Muscle of arm (tissue), 14 donors: ENCODE data around the gene EBPL. TPM values are rescaled to one million over a fixed set of nuclear protein-coding genes. Genes with fewer than 3 reads are reported as not detected.
"Not testable (repeated sequence)": the region's sequence is repeated elsewhere in the genome, so short reads cannot be mapped to it uniquely, and the experiment has no call there.

Source experiments
- DNase-seq: peaks from one replicate; pipeline ENCODE4 v3.0.0-alpha.2; 2013
- long read RNA-seq, 11 donors: transcript quantifications; one replicate each; lab custom pipeline, GENCODE V29; 2026
- polyA plus RNA-seq, 12 donors: library from polyadenylated mRNA; unstranded; fragments of 120-200 nt; gene quantifications; one replicate each; pipeline ENCODE4 v1.2.1, GENCODE V29; 2013; ENCODE audit not compliant: insufficient read length in 12 of 12

The EBPL gene
- polyA plus RNA-seq: 10 to 100 TPM in 11 of 12 donors, not detected in 1; 19.7 to 39.6 (median 25.8) TPM
- long read RNA-seq, donor 1, transcript EBPL-201 (4 exons, 914 nt): major isoform, 43 of 80 reads
- long read RNA-seq, donor 1, transcript EBPL-206 (3 exons, 810 nt): minor isoform, 13 of 80 reads
- long read RNA-seq, donor 1, transcript EBPL-203 (2 exons, 579 nt): minor isoform, 15 of 80 reads
- long read RNA-seq, donor 1, partial matches to known transcripts: 7 of 80 reads
- long read RNA-seq, donor 1, other reads (novel, unspliced or antisense): 0 of 80 reads
- long read RNA-seq, donor 2, transcript EBPL-201 (4 exons, 914 nt): major isoform, 12 of 37 reads
- long read RNA-seq, donor 2, transcript EBPL-206 (3 exons, 810 nt): minor isoform, 10 of 37 reads
- long read RNA-seq, donor 2, transcript EBPL-203 (2 exons, 579 nt): minor isoform, 5 of 37 reads
- long read RNA-seq, donor 2, partial matches to known transcripts: 6 of 37 reads
- long read RNA-seq, donor 2, other reads (novel, unspliced or antisense): 0 of 37 reads
- long read RNA-seq, donor 3, transcript EBPL-201 (4 exons, 914 nt): major isoform, 5 of 12 reads
- long read RNA-seq, donor 3, transcript EBPL-206 (3 exons, 810 nt): major isoform, 5 of 12 reads
- long read RNA-seq, donor 3, partial matches to known transcripts: 0 of 12 reads
- long read RNA-seq, donor 3, other reads (novel, unspliced or antisense): 0 of 12 reads
- long read RNA-seq, donor 4, partial matches to known transcripts: 0 of 8 reads
- long read RNA-seq, donor 4, other reads (novel, unspliced or antisense): 0 of 8 reads
- long read RNA-seq, donor 5, transcript EBPL-203 (2 exons, 579 nt): minor isoform, 8 of 39 reads
- long read RNA-seq, donor 5, transcript EBPL-201 (4 exons, 914 nt): major isoform, 22 of 39 reads
- long read RNA-seq, donor 5, transcript EBPL-206 (3 exons, 810 nt): minor isoform, 7 of 39 reads
- long read RNA-seq, donor 5, partial matches to known transcripts: 0 of 39 reads
- long read RNA-seq, donor 5, other reads (novel, unspliced or antisense): 0 of 39 reads
- long read RNA-seq, donor 6, transcript EBPL-201 (4 exons, 914 nt): major isoform, 6 of 16 reads
- long read RNA-seq, donor 6, partial matches to known transcripts: 6 of 16 reads
- long read RNA-seq, donor 6, other reads (novel, unspliced or antisense): 0 of 16 reads
- long read RNA-seq, donor 7, transcript EBPL-201 (4 exons, 914 nt): major isoform, 11 of 22 reads
- long read RNA-seq, donor 7, transcript EBPL-206 (3 exons, 810 nt): minor isoform, 8 of 22 reads
- long read RNA-seq, donor 7, partial matches to known transcripts: 0 of 22 reads
- long read RNA-seq, donor 7, other reads (novel, unspliced or antisense): 0 of 22 reads
- long read RNA-seq, donor 8, transcript EBPL-203 (2 exons, 579 nt): minor isoform, 6 of 34 reads
- long read RNA-seq, donor 8, transcript EBPL-201 (4 exons, 914 nt): major isoform, 16 of 34 reads
- long read RNA-seq, donor 8, transcript EBPL-206 (3 exons, 810 nt): minor isoform, 12 of 34 reads
- long read RNA-seq, donor 8, partial matches to known transcripts: 0 of 34 reads
- long read RNA-seq, donor 8, other reads (novel, unspliced or antisense): 0 of 34 reads
- long read RNA-seq, donor 9, transcript EBPL-203 (2 exons, 579 nt): minor isoform, 11 of 43 reads
- long read RNA-seq, donor 9, transcript EBPL-206 (3 exons, 810 nt): major isoform, 17 of 43 reads
- long read RNA-seq, donor 9, transcript EBPL-201 (4 exons, 914 nt): minor isoform, 13 of 43 reads
- long read RNA-seq, donor 9, partial matches to known transcripts: 0 of 43 reads
- long read RNA-seq, donor 9, other reads (novel, unspliced or antisense): 0 of 43 reads
- long read RNA-seq, donor 10, transcript EBPL-201 (4 exons, 914 nt): major isoform, 21 of 31 reads
- long read RNA-seq, donor 10, transcript EBPL-203 (2 exons, 579 nt): minor isoform, 9 of 31 reads
- long read RNA-seq, donor 10, partial matches to known transcripts: 0 of 31 reads
- long read RNA-seq, donor 10, other reads (novel, unspliced or antisense): 0 of 31 reads
- long read RNA-seq, donor 11, transcript EBPL-201 (4 exons, 914 nt): major isoform, 19 of 41 reads
- long read RNA-seq, donor 11, transcript EBPL-203 (2 exons, 579 nt): minor isoform, 14 of 41 reads
- long read RNA-seq, donor 11, transcript EBPL-206 (3 exons, 810 nt): minor isoform, 6 of 41 reads
- long read RNA-seq, donor 11, partial matches to known transcripts: 0 of 41 reads
- long read RNA-seq, donor 11, other reads (novel, unspliced or antisense): 0 of 41 reads

- peak; percentile 92 for DNase-seq
Measured at GRCh38 chr13:49690995-49691784, at the start of gene EBPL. Gene EBPL (minus strand): TSS chr13:49691486. CDS start chr13:49691424, 62 bp downstream.

- DNase-seq: no peak
Measured at GRCh38 chr13:49740870-49741269, 49.6 kb upstream of the EBPL start.

GRCh38 chr13:49739498-49740187 is 48.4 kb upstream of the EBPL start:
- no peak for DNase-seq

GRCh38 chr13:49733181-49733951 is 42.1 kb upstream of the EBPL start:
- no peak for DNase-seq

- no peak for DNase-seq
Measured at GRCh38 chr13:49731766-49732165, 40.5 kb upstream of the EBPL start.

DNA sequence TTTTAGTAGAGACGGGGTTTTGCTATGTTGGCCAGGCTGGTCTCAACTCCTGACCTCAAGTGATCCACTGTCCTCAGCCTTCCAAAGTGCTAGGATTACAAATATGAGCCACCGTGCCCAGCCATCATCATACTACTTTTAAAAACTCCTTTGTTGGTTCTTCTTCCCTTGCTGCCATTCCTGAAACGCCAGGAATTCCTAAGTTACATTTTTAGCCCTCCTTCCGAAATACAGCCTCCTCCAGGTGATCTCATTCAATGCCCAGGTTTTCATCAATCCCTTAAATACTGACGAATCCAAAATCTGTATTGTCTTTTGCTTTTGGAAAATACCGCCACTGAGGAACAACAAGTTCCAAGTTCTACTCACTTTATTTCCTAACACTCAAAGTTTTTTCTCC is 25.3 kb upstream of the EBPL start:
- no peak for DNase-seq

DNA sequence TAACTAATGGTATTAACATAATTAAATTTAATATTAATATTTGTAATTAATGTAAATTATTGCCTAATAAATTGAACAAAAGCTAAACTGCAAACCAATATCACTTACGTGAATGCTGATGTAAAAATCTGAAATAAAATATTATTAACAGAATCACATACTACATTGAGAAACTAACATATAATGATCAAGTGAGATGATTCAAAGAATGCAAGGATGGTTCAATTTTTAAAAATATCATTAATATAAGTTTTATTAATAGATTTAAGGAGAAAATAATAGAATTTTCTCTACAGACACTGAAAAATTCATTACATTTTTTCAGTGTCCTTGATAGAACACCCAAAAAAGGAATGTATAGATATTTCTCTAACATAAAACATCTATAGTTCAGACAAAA is 23.5 kb upstream of the EBPL start:
- DNase-seq: no peak

GRCh38 chr13:49711218-49711863 is 20.1 kb upstream of the EBPL start:
- DNase-seq: no peak

GRCh38 chr13:49704264-49704663 is 13.0 kb upstream of the EBPL start:
- DNase-seq: not testable (repeated sequence)

GRCh38 chr13:49701491-49701890 is 10.2 kb upstream of the EBPL start:
- DNase-seq: no peak

DNA sequence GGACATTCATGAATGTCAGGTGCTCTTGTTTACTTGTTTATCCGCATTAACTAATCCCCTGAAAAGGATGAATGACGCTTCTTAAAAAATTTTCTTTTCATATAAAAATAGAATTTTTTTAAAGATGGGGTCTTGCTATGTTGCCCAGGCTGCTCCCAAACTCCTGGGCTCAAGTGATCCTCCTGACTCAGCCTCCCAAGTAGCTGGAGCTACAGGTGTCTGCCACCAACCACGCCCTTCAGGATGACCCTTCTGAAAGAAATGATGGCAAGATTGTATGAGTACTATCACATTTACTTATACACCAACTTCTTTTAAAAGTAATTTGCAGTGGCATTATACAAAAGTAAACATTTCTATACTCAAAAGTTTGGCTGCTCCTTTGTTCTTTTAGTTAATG is 6.2 kb upstream of the EBPL start:
- no peak for DNase-seq

DNA sequence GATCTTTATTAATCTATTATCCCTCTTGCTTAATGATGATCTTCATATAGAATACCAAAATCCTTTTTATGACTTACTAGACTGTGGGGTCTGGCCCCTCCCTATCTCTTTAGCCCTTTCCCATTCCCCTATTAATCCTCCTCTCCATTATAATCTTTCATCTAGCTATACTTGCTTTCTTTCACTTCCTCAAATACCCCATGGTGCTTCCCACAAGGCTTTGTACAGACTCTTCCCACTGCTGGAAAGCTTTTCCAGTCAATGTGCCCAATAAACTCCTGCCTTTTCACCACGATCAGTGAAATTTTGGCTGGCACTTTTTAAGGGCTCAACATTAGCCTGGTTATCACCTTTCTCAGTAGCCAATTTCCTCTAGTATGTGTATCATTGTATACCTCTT is 3.2 kb upstream of the EBPL start:
- no peak for DNase-seq

- no peak for DNase-seq
Measured at GRCh38 chr13:49693877-49694276, 2.6 kb upstream of the EBPL start.

DNA sequence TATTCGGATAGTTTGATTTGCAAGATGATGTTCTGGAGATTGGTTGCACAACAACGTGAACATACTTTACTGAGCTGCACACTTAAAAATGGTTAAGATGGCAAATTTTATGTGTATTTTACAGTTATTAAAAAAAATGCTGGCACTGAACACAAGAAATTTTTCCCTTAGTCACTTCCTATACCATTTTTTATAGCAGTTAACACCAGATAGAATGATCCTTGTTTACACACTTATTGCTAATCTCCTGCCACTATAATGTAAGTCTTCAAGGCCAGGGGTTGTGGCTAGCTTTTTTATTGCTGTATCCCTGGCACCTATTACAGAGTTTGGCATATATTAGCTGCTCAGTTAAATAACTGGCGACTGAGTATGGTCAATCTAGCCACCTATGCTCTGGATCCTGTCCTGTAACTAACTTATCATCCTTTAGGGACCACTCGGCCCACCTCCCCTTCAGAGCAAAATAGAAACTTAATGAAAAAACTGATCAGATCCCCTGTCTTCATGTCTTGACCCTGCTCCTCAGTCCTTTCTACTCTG is 2.0 kb upstream of the EBPL start:
- no peak for DNase-seq

DNA sequence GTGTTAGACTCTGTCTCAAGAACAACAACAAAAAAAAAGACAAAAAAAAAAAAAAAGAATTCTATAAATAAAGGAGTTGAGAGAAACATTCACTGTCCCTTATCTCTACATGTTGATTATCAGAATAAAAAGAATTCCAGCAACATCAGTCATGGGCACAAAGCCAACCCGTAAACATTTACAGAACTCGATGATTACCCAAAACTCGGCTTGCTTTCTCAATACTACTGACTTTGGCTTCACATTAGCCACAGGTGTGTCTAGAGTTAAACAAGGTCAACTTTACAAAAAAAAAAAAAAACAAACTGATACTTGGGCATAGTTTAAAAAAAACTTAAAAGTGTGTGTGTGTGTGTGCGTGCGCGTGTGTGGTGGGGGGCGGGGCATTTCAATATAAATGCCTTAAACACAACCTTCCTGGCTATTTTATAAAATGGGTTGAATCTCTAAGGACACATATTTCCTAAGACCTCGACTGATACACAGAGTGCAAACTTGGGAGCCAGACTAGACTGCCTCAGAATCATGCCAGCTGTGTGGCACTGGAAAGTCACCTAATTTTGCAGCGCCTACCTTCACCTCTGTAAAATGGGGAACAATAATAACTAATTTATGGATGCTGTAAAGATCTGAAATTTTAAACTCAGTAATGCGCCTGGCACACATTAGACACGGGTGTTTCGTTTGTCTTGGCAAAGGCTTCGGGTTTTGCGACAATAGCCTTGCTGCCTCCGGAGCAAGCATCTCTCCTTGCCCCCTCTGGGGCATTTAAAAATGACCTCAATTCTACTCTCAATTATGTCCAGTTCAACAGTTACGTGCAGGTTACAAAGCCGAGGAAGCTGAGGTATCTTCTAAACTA is 922 bp downstream of the EBPL start:
- DNase-seq: peak; percentile 13

GRCh38 chr13:49683489-49683888 is 7.8 kb downstream of the EBPL start:
- DNase-seq: no peak
